Activated CD4-positive, alpha-beta T cell treated with anti-CD3 and anti-CD28 coated beads, Interleukin-2, amount 10 ng/mL, durations not matched to agents 24 days and 14 days (primary cell): ENCODE measurements around the gene CPSF3. TPM values are rescaled to one million over a fixed set of nuclear protein-coding genes. Genes with fewer than 3 reads are reported as not detected.

ENCODE experiments used
- DNase-seq: peaks from one replicate; pipeline ENCODE4 v3.0.0; 2022
- H3K27ac Mint-ChIP-seq: one replicate; pipeline ENCODE4 v1.8.0; 2022; ENCODE audit warnings: mild to moderate bottlenecking, mixed read lengths
- H3K27me3 Mint-ChIP-seq: one replicate; pipeline ENCODE4 v1.8.0; 2022; ENCODE audit warnings: mixed read lengths
- H3K36me3 Mint-ChIP-seq: one replicate; pipeline ENCODE4 v1.8.0; 2022; ENCODE audit warnings: low read depth, mild to moderate bottlenecking, mixed read lengths
- H3K4me1 Mint-ChIP-seq: one replicate; pipeline ENCODE4 v1.8.0; 2021; ENCODE audit warnings: mixed read lengths
- H3K4me3 Mint-ChIP-seq: one replicate; pipeline ENCODE4 v1.8.0; 2022; ENCODE audit warnings: mild to moderate bottlenecking, moderate library complexity, mixed read lengths
- H3K9me3 Mint-ChIP-seq: one replicate; pipeline ENCODE4 v1.8.0; 2021; ENCODE audit warnings: mixed read lengths
- intact Hi-C: fragments of 100-400 bp; cut with micrococcal nuclease; formaldehyde crosslinking; loops from one replicate; pipeline ENCODE4 v1.15.1; 2023
- total RNA-seq: library from RNA; stranded (reverse); gene quantifications from 2 replicates; pipeline ENCODE4 v1.2.3, GENCODE V29; 2022

The CPSF3 gene
- 81.4 TPM in 2 replicates for total RNA-seq

DNA sequence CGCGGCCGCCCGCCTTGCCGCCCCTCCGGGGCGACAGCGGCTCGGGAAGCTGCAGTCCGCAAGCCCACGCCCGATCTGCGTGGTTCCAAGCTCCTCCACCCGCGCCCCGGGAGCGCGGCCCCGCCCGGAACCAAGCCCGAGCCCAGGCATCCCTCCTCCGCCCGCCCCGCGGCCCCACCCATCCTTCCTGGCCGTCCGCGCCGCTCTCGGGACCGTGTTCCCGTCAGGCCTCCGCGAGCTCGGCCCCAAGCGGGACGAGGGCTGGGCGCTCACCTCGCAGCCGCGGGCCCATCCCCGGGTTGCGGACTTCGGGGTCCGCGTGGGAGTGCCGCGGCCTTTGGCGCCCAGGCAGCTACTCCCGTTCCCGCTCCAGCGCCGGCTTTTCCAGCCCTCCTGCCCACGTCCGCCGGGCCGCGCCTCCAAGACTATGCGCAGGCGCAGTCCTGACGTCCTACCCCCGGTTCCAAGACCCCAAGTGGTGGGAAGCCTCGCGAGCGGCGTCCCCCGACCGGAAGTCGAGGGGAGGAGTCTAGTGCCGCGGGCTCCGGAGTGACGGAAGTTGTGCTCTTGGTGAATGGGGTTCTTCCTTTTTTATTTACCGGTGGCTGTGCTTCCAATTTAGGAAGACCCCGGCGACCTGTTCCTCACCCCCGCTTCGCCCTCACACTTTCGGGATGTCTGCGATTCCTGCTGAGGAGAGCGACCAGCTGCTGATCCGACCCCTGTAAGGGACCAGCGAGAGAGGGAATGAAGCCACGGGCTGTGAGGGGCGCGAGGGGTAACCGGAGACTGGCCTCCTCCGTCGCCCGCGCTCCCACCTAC, at the start of gene CPSF3, which contains the start of gene ITGB1BP1:
TSS of gene CPSF3 (plus strand) at position 555 of the 822 bp plus-strand sequence. CDS start at position 675, 120 bp downstream.
TSS of gene ITGB1BP1 (minus strand) at position 429 of the 822 bp plus-strand sequence. CDS start 4,831 bp downstream, outside the sequence.
- intact Hi-C loops, result loop anchor here (1.0 to 5.0 kb wide), 9 partner anchors 49 to 1389 kb away; partner anchors contain the start of genes ODC1, PDIA6, RRM2 and TAF1B
- Mint-ChIP-seq H3K4me1 (peaks cover 34% of the 10 kb centered on the region), H3K27ac (peak within 1 kb of the TSS; percentile 94), H3K4me3 (no peak within 1 kb of the TSS), H3K9me3 (no peaks in the 10 kb centered on the region), H3K27me3 (no peaks in the 10 kb centered on the region), H3K36me3 (peaks cover 20% of the 10 kb centered on the region)
- DNase-seq, result peak; percentile 99

DNA sequence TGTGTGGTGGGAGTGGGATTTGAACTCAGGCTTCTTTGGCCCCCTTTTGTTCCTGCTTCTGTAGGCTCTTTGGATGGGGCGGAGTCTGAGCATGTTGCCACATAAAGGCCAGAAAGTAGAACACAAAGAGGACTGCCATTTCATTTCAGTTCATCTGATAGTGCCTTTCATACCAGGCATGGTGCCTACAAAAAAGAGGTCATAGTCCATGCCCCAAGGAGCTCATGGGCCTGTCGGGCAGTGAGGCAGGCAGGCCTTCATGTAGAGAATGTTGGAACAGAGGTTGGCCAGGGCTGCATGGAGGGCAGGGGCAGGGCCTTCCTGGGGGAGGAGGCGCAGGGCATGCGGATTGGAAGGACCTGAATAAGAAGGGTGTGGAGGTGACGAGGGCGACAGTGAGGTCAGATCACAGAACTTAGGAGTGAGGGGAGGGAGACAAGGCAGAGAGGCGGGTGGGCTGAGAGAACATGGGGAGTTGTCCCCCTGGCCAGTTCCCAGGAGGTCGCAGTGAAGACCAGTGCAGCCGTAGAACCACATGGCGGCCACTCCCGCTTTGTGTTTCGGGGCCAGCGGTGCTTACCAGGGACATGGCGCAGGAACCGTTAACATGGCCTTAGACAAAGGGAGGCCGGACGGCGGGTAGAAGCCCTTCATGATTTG, 49.3 kb upstream of the CPSF3 start:
- intact Hi-C loops, result no loop called here
- Mint-ChIP-seq H3K4me1 (no peaks in the 10 kb centered on the region), H3K9me3 (no peaks in the 10 kb centered on the region), H3K27ac (no peak overlapping the region), H3K36me3 (no peaks in the 10 kb centered on the region), H3K27me3 (peaks cover 9% of the 10 kb centered on the region), H3K4me3 (no peak overlapping the region)
- no peak for DNase-seq

DNA sequence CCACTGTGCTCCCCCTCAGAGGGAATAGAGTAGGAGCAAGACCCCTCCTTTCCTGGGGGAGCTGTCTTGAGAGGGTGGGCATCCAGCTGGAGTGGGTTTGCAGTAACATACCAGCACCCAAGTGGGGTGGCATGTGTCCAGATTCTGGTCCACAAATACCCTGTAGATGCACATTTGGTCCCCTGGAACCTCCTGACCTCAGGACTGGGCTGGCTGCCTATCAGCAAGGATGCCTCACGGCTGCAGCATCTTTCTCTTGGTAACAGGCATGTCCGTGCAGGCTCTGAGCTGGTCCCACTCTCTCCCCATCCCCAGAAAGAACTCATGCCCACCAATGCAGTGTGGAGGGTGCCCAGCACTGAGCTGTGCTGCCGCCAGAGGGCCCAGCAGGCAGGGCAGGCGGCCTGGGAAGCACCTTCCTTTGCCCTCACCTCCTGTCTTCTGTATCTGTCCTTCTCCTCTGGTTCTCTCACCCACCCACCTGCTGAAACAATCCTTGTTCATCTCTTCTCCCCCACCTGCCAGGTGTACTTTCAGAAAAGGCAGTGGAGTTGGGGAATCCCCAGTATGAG, 47.5 kb upstream of the CPSF3 start:
- Mint-ChIP-seq H3K27ac (no peak overlapping the region), H3K9me3 (no peaks in the 10 kb centered on the region), H3K4me1 (no peaks in the 10 kb centered on the region), H3K36me3 (no peaks in the 10 kb centered on the region), H3K27me3 (peaks cover 7% of the 10 kb centered on the region), H3K4me3 (no peak overlapping the region)
- DNase-seq, result no peak
- intact Hi-C loops, result no loop called here

DNA sequence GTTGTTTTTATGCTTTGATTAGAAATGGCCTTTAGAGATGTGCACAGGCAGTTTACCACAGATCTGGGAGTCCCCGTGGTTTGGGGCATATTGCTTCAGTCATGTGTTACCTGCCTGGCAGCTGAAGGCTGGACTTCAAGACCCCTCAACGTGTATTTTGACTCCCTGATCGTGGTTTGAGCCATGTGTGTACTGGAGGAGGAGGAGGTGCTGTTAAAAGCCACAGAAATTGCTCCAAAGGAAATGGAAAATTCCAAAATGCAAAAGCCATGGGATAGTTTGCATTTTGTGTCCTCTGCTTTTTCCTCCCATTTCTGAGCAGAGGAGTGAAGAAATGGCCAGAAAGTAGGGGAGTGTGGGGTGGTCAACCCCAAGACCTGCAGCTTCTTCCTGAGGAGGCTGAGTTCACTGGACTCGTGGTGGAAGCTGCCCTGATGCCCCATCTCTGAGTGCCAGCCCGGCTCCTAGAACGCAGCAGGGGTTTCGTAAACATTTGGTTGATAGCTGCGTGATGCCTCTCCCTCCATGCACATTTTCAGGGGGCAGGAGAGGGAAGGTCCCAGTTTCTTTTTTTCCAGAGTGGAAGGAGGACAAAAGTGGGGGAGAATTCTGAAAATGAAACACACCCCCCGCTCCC, 45.9 kb upstream of the CPSF3 start:
- DNase-seq, result no peak
- no peaks in the 10 kb centered on the region for H3K9me3 Mint-ChIP-seq
- no peaks in the 10 kb centered on the region for H3K36me3 Mint-ChIP-seq
- no peaks in the 10 kb centered on the region for H3K4me1 Mint-ChIP-seq
- peaks cover 7% of the 10 kb centered on the region for H3K27me3 Mint-ChIP-seq
- no peak overlapping the region for H3K4me3 Mint-ChIP-seq
- H3K27ac Mint-ChIP-seq, result no peak overlapping the region
- intact Hi-C loops, result no loop called here

DNA sequence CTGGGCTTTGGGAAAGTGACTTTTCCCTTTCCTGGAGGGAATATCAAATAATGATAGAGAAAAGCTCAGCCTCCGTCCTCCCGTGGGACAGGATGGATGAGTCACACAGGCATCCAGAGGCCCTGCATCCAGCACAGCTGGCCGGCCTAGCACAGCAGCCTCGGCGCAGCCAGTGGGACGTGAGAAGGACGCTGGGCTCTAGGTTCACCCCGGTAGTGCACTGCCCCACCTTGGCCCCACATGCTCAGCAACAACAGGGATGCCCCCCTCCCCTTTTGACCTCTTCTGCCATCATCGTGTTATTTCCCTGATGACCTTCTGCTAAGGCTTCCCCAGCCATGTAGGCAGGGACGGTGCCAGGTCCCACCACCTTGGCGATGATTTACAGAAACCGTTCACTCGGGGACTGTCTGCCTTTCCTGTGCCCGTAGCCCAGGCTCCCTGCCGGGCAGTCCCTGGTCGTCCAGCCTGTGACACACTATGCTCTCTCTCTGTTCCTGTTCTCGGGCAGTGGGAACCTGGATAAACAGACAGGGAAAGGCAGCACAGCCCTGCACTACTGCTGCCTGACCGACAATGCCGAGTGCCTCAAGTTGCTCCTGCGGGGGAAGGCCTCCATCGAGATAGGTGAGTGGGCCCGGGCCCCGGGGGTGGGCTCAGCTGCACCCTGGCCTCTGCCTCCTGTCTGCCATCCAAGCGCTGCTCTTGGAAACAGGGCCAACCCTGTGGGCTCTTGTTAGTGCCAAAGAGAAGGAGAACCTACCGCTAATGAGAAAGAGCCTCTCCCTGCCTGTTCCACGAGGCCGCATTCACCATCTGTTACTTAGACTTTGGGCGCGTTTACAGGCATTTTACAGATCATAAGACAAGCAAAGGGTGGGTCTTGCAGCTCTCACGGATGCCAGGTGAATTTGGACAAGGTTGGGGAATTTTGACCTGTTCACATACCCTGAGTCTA, 44.7 kb upstream of the CPSF3 start:
- no peaks in the 10 kb centered on the region for H3K9me3 Mint-ChIP-seq
- intact Hi-C loops, result no loop called here
- peaks cover 7% of the 10 kb centered on the region for H3K27me3 Mint-ChIP-seq
- H3K4me1 Mint-ChIP-seq, result no peaks in the 10 kb centered on the region
- no peak overlapping the region for H3K27ac Mint-ChIP-seq
- DNase-seq, result no peak
- no peak overlapping the region for H3K4me3 Mint-ChIP-seq
- no peaks in the 10 kb centered on the region for H3K36me3 Mint-ChIP-seq

DNA sequence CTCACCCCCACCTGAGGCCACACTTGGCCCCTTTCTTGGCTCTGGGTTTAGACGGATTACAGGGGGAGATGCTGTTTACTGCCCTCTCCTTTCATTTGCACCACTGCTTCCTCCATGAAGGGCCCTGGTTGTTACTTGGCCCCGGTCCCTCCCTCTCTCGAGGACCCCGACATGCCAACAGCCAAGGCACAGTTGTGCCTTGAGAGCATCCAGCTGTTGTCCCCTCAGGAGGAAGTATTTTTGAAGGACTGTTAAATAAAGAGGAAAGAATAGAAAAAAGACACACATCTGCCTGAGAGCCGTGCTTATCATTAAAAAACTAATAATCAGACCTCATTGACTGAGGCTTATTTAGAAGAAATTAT, 44.1 kb upstream of the CPSF3 start:
- intact Hi-C loops, result no loop called here
- no peak for DNase-seq
- Mint-ChIP-seq H3K4me1 (no peaks in the 10 kb centered on the region), H3K36me3 (no peaks in the 10 kb centered on the region), H3K27ac (no peak overlapping the region), H3K4me3 (no peak overlapping the region), H3K27me3 (peaks cover 7% of the 10 kb centered on the region), H3K9me3 (no peaks in the 10 kb centered on the region)

DNA sequence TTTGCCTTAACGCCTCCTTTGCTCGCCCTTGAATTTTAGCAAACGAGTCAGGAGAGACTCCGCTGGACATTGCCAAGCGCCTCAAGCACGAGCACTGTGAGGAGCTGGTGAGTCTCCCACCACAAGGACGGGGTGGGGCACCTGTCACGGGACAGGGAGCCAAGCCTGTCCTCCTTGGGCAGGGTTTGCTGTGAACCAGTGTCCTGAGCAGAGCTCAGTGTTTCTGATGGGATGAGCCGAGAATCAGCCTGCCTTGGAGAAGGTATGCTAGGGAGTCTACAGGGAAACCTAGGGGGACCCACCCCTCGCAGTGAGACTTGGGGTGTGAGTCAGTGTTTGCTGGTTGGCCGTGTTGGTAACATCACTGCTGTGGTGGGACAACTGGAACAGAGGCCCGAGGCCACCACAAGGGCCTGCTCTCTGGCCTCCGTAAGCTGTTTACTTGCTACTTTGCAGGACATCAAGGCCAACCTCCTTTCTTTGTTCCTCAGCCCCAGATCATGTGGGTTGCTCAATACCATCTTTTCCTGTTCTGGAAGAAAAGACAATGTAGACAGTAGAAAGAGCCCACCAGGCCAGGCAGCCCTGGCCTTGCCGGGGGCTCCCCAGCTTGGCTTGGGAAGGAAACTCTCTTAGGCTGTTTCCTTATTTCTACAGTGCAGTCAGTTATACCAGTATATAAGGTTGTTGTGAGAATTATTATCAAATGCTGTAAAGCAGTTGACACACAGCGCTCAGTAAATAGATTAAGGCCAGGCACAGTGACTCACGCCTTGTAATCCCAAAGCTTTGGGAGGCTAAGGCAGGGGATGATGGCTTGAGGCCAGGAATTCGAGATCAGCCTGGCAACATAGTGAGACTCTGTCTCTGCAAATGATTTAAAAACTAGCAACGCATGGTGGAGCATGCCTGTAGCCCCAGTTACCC, 42.5 kb upstream of the CPSF3 start:
- no peaks in the 10 kb centered on the region for H3K36me3 Mint-ChIP-seq
- H3K4me1 Mint-ChIP-seq, result no peaks in the 10 kb centered on the region
- no peak overlapping the region for H3K4me3 Mint-ChIP-seq
- intact Hi-C loops, result no loop called here
- no peaks in the 10 kb centered on the region for H3K9me3 Mint-ChIP-seq
- peaks cover 6% of the 10 kb centered on the region for H3K27me3 Mint-ChIP-seq
- H3K27ac Mint-ChIP-seq, result no peak overlapping the region
- DNase-seq, result no peak

DNA sequence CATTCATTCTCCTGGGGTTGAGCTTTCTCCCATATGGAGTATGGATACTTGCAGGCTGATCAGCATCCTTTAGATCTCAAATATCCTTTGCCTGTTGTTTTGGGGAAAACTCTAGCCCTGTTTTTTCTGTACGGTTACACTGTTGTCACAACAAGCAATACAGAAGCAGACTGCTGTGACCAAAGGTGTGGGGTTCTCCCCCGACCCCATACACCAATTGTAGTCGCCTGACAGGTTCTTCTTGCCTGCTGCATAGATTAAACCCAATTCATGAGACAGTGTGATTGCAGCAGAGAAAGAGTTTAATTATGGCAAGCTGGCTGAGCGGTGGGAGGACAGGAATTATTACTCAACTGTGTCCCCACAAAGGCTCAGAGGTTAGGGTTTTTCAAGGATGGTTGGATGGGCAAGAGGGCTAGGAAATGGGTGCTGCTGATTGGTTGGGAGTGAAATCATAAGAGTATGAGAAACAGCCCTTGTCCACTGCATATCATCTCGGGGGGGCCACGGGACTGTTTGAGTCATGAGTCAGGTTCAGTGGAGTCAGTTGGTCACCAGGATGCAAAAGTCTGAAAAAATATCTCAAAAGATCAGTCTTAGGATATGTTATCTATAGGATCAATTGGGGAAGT, 40.7 kb upstream of the CPSF3 start:
- intact Hi-C loops, result no loop called here
- Mint-ChIP-seq H3K4me1 (no peaks in the 10 kb centered on the region), H3K27me3 (no peaks in the 10 kb centered on the region), H3K4me3 (no peak overlapping the region), H3K9me3 (no peaks in the 10 kb centered on the region), H3K27ac (no peak overlapping the region), H3K36me3 (no peaks in the 10 kb centered on the region)
- DNase-seq, result no peak

DNA sequence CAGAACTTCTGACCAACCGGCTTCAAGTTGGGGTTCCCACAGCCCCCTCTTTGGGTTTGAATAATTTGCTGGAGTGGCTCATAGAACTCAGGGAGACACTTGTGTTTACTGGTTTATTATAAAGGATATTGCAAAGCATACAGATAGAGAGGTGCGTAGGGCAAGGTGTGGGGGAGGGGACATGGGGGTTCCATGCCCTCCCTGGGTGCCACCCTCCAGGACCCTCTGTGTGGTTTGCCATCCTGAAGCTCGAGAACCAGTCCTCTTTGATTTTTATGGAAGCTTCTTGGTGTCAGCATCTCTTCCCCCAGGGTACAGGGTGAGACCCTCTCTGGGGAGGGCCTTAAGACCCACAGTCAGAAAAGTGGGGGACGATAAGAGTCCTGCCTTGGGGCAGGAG, 38.9 kb upstream of the CPSF3 start:
- H3K4me1 Mint-ChIP-seq, result no peaks in the 10 kb centered on the region
- H3K4me3 Mint-ChIP-seq, result no peak overlapping the region
- intact Hi-C loops, result no loop called here
- DNase-seq, result no peak
- H3K36me3 Mint-ChIP-seq, result no peaks in the 10 kb centered on the region
- no peaks in the 10 kb centered on the region for H3K27me3 Mint-ChIP-seq
- no peak overlapping the region for H3K27ac Mint-ChIP-seq
- no peaks in the 10 kb centered on the region for H3K9me3 Mint-ChIP-seq

DNA sequence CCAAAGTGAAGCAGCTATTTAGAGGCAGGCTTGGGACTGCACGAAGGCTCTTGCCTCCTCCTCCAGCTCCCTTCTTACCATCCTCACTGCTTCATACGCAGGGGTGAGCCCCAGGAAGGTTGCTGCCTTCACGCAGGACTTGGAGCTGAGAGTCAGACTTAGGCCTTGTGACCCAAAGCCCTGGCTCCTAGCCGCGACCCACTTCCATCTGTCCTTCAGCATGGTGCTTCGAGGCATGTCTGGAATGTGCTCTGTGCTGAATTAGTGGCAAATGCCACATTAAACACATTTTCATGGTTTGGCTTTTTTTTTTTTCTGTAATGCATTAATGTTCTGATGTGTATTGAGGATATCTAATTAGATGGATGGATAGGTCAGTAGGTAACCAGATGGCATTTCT, 37.6 kb upstream of the CPSF3 start:
- Mint-ChIP-seq H3K36me3 (no peaks in the 10 kb centered on the region), H3K27me3 (no peaks in the 10 kb centered on the region), H3K4me1 (no peaks in the 10 kb centered on the region), H3K9me3 (no peaks in the 10 kb centered on the region), H3K4me3 (no peak overlapping the region), H3K27ac (no peak overlapping the region)
- DNase-seq, result no peak
- intact Hi-C loops, result no loop called here

DNA sequence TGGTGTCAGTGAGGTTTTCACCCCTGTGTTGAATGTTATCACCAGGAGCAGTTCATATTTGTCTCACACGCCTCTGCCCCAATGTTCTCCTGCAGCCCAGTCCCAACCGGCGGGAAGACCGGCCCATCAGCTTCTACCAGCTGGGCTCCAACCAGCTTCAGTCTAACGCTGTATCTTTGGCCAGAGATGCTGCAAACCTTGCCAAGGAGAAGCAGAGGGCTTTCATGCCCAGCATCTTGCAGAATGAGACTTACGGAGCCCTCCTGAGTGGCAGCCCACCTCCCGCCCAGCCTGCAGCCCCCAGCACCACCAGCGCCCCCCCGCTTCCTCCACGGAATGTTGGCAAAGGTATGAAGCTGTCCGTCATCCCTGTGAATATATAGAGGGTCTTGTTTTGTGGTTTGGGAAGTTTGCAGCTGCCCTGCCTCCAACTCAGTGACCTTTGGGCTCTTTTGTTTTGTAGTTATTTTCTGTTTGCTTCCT, 35.2 kb upstream of the CPSF3 start:
- Mint-ChIP-seq H3K4me1 (no peaks in the 10 kb centered on the region), H3K27ac (no peak overlapping the region), H3K27me3 (no peaks in the 10 kb centered on the region), H3K36me3 (no peaks in the 10 kb centered on the region), H3K9me3 (no peaks in the 10 kb centered on the region), H3K4me3 (no peak overlapping the region)
- intact Hi-C loops, result no loop called here
- DNase-seq, result no peak
